HPDE6-E6E7 (cell line): ENCODE measurements around the gene PITPNC1.
"Not testable (repeated sequence)": the region's sequence is repeated elsewhere in the genome, so short reads cannot be mapped to it uniquely, and the experiment has no call there.

Experiments used
- DNase-seq: peaks from one replicate; pipeline ENCODE4 v3.0.0; 2011; ENCODE audit warnings: missing footprints; ENCODE audit errors: extremely low spot score

The PITPNC1 gene

DNA sequence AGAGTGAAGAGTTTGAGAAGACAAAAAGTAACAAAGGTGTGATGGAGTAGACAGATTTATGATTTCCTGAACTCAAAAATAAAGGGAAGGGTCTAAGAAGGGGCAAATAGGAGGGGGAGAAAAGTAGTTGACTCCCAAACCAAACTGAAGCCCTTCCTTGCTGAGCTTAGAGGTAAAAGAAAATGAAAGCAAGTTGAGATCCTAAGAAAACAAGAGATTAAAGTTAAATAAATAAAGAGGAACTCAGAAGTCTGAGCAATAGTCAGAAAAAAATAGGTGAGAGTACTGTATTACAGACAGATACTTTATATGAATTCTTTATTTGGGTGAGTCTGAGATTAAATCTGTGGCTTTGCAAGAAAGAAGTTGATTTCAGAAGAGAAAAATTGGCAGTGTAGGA, 7.4 kb upstream of the PITPNC1 start:
- DNase-seq = no peak

DNA sequence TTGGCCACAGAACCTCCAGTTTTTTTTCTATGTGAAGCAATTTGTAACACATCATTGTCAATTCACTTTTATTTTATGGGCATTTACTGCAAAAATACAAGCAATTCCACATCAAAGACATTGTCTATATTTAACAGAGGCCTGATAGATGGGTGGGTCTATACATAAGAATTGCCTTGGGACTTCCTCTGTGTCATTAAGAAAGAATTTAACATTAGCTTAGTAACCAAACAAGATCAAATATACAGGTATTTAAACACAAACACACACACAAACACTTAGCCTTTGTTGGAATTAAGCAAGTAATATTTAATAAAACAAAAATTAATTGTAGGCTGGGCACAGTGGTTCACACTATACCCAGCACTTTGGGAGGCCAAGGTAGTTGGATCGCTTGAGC, 4.3 kb upstream of the PITPNC1 start:
- no peak for DNase-seq

DNA sequence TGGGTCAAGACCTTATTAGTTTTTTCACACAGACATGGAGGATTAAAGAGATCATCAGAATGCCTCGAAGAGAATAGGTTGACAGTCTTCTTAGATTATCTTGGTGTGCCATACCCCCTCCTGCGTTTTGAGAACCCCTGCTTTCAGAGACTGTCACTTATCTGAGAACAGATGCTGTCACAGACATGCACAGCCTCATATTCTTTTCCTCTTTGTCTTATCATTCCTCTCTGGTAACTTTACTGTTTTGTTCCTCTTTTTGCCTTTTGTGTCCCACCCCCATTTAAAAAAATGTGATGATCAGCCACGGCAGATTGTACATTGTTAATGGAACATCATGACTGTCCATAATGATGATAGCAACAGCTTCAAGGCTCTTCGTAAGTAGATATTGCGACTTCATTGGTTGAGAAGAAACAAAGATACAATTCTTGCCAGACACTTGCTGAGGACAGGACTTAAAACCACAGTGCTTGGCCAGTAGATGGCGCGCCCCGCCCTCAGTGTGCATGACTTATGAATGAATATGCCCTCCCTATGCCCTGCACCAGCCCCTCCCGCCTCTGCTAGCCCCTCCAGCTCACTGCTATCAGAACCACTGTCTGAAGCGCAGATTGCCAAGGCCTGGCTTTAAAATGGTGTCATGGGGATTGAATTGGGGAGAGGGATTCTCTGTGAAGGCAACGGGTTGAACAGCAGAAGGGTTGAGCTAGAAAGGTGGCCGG, 2.6 kb upstream of the PITPNC1 start:
- peak; percentile 73 for DNase-seq

DNA sequence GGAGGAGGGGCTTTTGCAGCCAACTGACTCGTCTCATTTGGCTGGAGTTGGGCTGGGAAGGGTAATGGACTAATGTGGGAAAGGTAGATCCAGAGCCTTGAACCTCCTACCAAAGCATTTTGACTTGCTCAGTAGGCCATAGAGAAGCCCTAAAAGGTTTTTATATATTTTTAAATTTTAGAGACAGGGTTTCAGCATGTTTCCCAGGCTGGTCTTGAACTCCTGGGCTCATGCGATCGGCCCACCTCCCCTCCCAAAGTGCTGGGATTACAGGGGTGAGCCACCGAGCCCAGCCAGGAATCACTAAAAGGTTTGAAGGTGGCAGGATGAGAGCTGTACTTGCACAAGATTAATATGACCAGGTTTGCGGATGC, 2.0 kb upstream of the PITPNC1 start:
- no peak for DNase-seq

DNA sequence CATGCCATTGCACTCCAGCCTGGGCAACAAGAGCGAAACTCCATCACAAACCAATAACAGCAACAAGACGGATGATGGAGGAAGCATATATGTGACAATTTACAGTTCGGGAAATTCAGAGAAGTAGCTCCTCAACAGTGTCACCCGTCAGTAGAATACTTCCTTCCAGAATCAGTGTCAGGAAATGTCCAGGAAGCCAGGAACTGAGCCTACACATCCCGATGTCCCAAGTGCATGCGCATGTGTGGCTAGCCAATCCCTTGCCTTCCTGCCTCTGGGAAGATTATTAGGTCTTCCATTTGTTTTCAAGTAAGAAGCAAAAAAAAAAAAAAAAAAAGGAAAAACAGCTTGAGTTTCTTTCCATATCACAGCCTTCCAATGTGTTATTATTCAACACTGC, 1.4 kb upstream of the PITPNC1 start:
- no peak for DNase-seq

DNA sequence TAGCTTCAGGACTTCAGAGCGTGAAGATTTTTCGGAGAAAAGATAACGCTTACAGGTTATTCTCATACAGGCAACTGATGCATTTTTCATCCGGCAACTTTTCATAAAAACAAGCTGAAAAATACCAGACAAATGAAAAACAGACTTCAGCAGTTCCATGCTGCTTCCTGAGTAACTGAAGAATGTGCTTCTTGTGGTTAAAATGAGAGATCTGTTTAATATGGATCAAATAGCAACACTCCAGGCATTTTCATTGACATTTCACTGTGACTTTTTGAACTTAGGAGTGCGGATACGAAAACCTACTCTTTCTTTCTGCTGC, 705 bp upstream of the PITPNC1 start:
- DNase-seq = no peak

DNA sequence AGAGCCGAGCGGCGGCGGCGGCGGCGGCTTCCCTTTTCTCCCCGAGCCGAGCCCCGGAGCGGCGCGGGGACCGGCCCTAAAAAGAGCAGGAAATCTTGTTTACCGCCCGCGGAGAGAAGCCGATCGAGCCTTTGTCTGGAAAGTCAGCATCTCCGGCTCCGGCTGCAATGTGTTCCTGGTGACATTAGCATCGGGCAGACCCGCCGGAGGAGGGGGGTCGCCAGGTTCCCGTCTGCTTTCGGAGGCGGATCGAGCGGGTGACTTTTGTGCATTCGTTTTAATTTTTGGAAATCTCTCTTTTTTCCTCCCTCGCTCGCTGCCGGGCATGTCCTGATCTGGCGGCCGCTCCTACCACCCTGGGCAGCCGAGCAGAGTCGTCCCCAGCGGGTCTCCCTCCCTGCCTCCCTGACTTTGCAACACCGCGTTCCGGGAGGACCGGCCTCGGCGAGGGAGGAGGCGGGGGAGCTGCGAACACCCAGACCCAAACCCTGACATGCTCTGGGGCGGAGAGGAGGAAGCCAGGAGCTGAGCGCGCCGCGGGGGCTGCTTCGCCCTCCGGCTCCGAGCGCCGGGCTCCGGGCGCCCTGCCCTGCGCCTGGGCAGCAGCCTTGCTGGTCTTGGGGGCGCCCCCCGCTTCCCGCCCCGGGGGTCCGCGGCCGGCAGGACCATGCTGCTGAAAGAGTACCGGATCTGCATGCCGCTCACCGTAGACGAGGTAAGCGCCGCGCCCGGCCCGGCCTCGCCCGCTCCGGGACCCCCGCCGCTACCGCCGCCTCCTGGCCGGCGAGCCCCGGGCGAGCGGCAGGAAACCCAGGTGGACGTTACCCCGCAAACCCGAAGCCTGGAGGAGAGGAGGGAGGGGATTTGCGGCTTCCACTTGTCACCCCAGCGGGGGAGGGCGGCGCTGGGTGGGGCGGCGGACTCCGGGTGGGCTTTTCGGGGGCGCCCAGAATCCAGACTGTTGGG, 690 bp downstream of the PITPNC1 start:
- DNase-seq = no peak

DNA sequence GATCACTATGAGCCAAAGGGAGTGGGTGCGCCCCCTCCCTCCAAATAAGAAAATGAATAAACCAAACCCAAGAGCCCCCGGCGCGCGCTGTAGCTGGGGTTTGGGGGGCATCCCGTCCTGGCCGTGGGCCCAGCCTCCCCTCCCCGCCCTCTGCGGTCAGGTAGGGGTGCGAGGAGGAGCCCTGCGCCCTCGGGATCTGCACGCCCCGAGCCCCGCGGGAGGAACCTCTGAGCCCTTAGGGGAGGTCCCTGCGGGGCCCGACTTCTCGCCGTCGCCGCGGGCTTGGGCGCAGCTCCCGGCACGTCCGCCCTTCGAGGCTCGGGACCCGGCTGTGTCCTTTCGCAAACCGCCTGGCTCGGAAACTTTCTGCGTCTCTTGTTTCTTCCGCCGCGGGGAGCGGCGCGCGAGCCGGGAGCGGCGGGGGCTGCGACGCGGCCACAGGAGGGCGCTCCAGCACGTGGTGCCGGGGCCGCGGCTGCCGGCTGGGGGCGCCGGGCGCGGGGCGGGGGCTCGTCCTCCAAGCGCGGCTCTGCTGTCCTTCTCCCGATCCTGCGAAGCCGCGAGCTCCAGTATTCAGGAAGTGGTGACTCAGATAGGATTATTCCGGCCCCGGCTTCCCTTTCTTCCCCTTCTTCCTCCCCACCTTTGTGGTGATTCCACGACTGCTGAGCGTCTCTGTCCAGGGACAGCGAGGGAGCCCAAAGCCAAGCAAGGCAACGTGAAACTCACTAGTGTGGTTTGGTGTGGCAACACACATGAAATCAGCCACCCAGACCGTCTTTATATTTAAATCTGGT, 1.6 kb downstream of the PITPNC1 start:
- no peak for DNase-seq

DNA sequence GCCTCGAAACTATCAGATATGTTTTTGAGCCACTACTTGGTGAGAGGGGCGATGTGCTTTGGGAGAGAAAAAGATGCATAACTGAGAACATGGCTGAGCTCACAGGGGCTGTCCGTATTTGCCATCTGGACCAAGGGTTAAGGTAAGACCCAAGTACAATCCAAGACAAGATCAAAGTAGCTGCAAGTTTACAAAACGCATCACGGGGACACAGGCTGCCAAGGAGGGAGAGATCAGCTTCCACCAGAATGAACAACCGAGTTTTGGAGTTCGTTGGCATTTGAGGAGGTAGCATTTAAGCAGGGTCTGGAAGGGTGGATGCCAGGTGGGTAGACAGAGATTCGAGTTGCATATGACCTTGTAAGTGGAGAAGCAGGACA, 2.2 kb downstream of the PITPNC1 start:
- DNase-seq = no peak

DNA sequence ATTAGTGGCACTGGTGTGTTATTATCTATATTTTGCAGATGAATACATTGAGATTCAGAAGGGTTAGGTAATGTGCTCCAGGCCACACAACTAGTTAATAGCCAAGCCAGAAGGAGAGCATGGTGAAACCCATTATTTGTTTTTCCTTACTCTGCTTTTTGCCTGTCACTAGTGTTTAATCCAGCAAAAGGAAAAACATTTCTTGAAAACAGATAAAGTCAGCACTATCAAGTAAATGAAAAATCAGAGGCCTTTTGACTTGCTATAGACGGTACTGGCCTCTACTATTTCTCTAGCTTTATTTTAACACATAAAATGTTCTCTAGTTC, 4.8 kb downstream of the PITPNC1 start:
- no peak for DNase-seq

DNA sequence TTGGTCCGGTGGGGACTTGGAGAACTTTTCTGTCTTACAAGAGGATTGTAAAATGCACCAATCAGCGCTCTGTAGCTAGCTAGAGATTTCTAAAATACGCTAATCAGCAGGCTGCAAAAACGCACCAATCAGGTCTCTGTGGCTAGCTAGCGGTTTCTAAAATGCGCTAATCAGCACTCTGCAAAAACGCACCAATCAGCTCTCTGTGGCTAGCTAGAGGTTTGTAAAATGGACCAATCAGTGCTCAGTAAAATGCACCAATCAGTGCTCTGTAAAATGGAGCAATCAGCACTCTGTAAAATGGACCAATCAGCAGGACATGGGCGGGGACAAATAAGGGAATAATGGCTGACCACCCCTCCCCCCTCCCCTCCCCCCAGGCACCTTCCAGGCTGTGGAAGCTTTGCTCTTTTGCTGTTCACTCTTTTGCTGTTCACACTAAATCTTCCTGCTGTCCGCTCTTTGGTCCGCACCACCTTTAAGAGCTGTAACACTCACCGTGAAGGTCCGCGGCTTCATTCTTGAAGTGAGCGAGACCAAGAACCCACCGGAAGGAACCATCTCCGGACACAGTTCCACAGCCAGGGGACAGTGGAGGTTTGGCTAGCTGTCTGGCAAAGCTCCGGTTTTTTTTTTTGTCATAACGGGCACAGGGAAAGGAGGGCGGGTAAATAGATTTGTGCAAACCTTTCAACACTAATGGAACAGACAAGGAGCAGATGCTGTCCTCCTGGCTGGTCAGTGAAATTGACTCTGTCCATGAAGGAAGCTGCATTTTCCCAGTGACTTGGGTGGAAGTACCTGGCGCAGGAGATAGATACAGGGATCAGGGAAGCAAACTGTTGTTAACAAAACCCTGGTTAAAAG, 8.3 kb downstream of the PITPNC1 start:
- DNase-seq = no peak

DNA sequence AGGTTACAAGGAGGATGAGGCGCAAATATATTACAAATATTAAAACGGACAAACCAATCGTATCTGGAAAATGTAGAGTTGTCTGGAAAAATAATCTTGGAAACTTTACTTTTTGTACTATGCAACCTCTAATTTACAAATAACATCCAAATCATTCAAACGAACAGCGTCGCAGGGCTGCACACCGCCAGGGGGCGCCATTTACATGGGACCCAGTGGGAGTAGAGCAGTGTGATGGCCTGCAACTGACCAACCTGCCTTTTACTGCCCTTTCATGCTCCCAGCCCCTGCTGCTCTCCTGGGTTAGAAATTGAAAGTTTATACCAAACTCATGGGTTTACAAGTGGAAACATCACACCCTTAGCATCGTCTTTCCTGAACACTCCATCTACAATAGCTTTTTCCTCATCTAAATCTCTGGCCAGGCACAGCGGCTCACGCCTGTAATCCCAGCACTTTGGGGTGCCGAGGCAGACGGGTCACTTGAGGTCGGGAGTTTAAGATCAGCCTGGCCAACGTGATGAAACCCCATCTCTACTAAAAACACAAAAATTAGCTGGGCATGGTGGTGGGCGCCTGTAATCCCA, 10.0 kb downstream of the PITPNC1 start:
- no peak for DNase-seq

DNA sequence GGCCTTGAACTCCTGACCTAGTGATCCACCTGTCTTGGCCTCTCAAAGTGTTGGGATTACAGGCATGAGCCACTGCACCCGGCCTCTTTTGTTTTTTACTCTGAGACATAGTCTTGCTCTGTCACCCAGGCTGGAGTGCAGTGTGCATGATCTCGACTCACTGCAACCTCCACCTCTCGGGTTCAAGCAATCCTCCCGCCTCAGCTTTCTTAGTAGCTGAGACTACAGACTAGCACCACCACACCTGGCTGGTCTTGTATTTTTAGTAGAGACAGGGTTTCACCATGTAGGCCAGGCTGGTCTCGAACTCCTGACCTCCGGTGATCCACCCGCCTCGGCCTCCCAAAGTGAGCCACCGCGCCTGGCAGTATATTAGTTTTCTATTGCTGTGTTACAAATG, 11.5 kb downstream of the PITPNC1 start:
- DNase-seq = not testable (repeated sequence)

DNA sequence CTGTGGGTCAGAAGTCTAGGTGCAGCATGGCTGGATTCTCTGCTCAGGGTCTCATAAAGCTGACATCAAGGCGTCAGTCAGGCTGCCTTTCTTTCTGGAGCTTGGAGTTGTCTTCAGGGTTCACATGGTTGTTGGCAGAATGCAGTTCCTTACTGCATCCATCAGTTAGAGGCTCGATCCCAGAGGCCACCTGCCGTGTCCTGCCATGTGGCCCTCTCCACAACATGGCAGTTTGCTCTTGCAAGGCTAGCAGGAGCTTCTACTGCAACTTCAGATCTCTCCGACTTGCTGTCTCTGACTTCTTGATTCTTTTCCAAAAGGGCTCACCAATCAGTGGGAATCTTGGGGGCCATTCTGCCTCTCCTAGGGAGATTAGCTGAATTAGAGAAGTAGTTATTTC, 11.9 kb downstream of the PITPNC1 start:
- DNase-seq = no peak

DNA sequence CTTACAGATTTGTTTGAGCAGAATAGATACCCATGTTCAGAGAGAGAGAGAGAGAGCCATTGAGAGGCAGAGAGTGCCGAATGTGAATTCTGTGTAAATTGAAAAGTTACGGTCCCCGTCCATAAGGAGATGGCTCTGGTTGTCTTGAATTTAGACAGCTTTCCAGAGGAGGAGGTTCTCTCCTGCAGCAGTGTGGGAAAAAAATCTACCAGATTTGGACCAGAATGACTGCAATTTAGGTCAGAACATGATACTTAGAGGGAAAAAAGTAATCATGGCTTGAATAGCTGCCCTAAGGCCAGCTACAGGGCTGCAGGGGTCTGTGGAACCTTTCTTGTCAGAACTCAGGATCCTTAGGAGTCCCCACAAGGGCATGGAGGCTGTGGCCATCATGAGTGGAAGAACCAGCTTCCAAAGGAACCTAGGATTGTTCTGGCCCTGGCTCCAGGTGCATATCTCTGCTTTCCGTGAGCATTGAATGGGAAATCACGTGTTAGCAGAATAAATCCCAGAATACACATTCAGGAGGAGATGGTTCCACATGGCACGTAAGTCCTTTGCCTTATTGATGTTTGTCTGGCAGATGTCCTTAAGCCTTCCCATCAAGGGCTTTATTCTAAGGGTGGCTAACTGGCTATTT, 13.0 kb downstream of the PITPNC1 start:
- DNase-seq = no peak

DNA sequence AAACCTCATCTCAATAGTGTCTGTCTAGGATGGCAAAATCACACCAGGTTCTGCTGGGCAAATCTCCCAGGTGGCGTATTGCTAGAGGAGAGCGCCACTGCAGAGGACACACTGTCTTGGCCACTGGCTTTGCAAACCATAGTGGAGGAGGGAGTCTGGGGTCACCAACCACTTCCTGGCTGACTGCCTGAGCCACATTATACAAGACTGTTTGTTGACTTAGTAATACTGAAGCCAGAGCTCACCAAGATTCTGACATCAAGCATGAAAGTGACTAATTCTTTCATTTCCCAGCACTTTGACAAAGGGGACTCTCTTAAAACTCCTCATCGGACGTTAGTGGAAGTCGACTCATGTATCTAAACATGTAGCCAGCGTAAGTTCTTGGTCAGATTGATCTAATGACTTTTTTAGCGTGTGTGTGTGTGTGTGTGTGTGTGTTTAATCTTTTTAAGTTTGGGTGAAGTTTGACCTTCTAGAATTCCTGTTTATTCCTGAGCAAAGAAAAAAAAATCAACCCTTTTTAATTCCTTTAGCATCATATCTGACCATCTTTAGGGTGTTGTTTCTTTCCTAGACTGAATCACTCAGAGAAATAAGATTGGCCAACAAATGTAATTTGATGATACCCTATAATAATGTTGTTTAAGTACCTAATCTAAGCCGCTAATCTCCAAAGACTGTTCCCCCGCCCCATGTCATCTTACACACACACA, 13.7 kb downstream of the PITPNC1 start:
- no peak for DNase-seq

DNA sequence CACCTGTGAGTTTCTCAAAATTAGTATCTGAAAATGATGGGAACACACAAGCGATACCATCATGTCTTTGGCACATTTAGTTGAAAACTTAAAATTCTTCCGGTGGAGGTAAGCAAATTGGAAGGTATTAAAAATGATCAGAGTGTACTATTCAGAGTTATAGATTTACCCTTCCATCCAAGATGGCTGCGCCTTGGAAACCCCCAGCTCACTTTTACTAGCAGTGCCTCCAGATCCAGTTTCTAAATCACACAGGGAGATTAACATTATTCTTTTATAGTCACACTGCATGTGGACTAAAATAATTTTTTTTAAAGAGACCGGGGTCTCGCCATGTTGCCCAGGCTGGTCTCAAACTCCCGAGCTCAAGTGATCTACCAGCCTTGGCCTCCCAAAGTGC, 15.0 kb downstream of the PITPNC1 start:
- DNase-seq = no peak

DNA sequence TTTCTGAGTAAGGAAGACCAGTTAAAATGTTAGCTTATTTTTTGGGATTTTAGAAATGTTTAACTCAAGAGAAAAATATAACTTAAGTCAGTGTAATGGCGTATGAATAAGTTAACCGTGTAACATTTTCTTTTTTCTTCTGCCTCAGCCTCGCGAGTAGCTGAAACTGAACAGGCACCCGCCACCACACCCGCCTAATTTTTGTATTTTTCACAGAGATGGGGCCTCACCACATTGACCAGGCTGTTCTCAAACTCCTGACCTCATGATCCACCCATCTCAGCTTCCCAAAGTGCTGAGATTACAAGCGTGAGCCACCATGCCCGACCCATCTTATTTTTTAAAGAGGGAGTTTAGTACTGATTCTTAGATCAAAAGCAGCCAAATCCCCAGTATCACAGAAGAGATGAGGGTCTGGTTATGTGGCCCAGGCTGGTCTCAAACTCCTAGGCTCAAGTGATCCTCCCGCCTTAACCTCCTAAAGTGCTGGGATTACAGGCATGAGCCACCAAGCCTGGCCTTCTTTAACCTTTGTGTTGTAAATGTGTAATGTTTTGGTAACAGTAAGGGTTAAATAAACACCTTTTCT, 16.8 kb downstream of the PITPNC1 start:
- no peak for DNase-seq

DNA sequence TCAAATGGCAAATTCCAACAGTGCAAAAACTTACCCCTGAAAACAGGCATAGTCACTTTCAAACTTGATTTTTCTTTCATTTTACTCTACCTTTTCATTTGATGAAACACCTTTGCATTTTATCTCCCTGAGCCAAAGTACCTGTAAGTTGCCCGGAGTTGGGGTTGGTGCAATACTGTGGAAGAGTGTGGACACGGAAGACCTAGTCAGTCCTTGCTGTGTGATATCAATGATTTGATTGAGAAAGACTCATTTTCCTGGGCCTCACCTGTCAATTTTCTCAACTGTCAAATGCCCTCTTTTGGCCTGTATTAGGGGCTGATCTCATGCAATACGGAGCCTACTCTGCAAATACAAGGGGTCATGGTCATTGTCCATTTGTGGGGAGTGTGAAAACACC, 22.6 kb downstream of the PITPNC1 start:
- no peak for DNase-seq

DNA sequence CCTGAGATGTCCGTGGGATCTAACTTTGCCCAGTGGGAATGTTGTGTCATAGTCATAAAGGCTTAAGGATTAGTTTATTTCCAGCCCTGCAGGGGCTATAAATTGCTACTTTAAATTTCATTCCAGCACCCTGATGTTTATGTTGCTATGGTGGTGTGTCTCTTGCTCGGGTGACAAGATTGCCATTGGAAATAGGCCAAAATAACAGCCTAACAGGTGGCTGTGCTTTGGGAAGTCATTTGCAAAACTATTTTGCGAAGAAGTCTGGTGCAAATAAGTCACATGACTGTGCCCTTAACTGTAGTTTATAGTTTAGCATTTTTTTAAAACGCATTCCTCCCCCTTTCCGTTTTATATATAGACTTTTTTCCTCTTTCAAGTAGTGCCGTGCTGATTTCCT, 23.1 kb downstream of the PITPNC1 start:
- DNase-seq = no peak
